H1 (cell line): ENCODE data around the gene AMPD1.

Source experiments
- BACH1 ChIP-seq: IDR thresholded peaks from 2 replicates; pipeline ENCODE4 v1.6.1; 2012; ENCODE audit warnings: low read length, improper control_type of control experiment
- CTCF ChIP-seq, 3 experiments: IDR thresholded peaks; 1 replicate in 2 of 3; 2 replicates in 1 of 3; pipeline versions ENCODE4 v1.5.1 to v1.6.1; 2011; ENCODE audit warnings: low read length in 3 of 3, mild to moderate bottlenecking in 3 of 3, inconsistent platforms in 2 of 3, low read depth in 1 of 3, moderate library complexity in 1 of 3; ENCODE audit not compliant: insufficient read depth in 1 of 3; ENCODE audit errors: control extremely low read depth in 1 of 3
- EZH2 ChIP-seq: fragments of 200-600 bp; sonication (generic); IDR thresholded peaks from 2 replicates; pipeline ENCODE4 v1.7.1; 2012; ENCODE audit warnings: low read depth, mild to moderate bottlenecking, moderate library complexity, low read length, inconsistent platforms; ENCODE audit not compliant: severe bottlenecking
- POLR2AphosphoS5 ChIP-seq: IDR thresholded peaks from 2 replicates; pipeline ENCODE4 v1.6.1; 2011; ENCODE audit warnings: low read depth, low read length
- RAD21 ChIP-seq, 2 experiments: IDR thresholded peaks in 1 of 2; conservative IDR thresholded peaks in 1 of 2; 2 replicates each; pipeline ENCODE4 v1.6.1; 2011; ENCODE audit warnings: low read depth in 2 of 2, low read length in 2 of 2, improper control_type of control experiment in 1 of 2, inconsistent platforms in 1 of 2, mild to moderate bottlenecking in 1 of 2, moderate library complexity in 1 of 2
- TAF7 ChIP-seq: optimal IDR thresholded peaks from 2 replicates; pipeline ENCODE3; 2011; ENCODE audit warnings: low read depth, mild to moderate bottlenecking, inconsistent platforms, low read length, moderate library complexity, borderline replicate concordance

DNA sequence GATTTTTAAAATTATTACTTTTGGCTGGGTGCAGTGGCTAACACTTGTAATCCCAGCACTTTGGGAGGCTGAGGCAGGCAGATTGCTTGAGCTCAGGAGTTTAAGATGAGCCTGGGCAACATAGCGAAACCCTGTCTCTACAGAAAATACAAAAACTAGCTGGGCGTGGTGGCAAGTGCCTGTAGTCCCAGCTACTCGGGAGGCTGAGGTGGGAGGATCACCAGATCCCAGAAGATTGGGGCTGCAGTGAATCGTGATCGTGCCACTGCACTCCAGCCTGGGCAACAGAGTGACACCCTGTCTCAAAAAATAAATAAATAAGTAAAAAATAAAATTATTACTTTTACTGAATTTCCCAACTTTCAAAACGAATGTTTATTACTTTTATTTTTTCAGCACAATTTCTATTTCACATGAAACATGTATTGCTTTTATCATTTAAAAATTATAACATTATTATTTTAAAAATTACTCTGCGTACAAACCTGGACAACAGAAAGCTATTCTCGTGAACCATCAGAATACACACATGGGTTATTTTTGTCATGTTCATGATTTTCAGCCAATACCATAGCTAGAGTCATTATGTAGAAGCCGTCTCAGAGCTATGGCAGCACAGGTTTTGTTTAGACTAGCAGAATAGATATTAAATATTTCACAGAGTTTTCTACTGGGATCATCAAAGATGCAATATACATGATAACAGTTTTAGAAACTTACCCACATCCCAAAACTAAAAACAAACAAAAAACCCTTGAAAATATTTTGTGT, 621 bp downstream of the AMPD1 start:
- TF ChIP-seq POLR2AphosphoS5 = no peak
- no peak for TF ChIP-seq CTCF (IDR thresholded peaks at IDR 0.05; ENCODE audit: control extremely low read depth in 1 of 3, insufficient read depth in 1 of 3, low read depth in 1 of 3, low read length in 3 of 3)
- TF ChIP-seq EZH2 = no peak
- TF ChIP-seq TAF7 = no peak
- no peak for TF ChIP-seq RAD21 (IDR thresholded peaks at IDR 0.05 in 1 of 2, conservative IDR thresholded peaks at IDR 0.05 in 1 of 2; ENCODE audit: low read depth in 2 of 2, low read length in 2 of 2)
- TF ChIP-seq BACH1 = no peak
